H1 (cell line): Measurements from ENCODE around the gene SLC1A3. TPM values are rescaled to one million over a fixed set of nuclear protein-coding genes. Genes with fewer than 3 reads are reported as not detected.

Experiments used
- CTCF ChIA-PET: fragments of 300-600 bp; sonication (Branson Sonifier 250); formaldehyde crosslinking; loops from one replicate; lab custom pipeline; 2021; ENCODE audit not compliant: partially characterized antibody; lab: Charles Lee
- POLR2A ChIA-PET: fragments of 300-600 bp; sonication (Branson Sonifier 250); formaldehyde crosslinking; loops from one replicate; lab custom pipeline; 2021; ENCODE audit warnings: inconsistent platforms; ENCODE audit not compliant: partially characterized antibody; lab: Charles Lee
- DNase-seq, 2 experiments: peaks; one replicate each; pipeline versions ENCODE4 v3.0.0 to v3.0.0-alpha.2; 2010 to 2022; ENCODE audit warnings: low spot score in 2 of 2, low read depth in 1 of 2, mixed read lengths in 1 of 2
- FAIRE-seq: peaks from 2 replicates; lab custom pipeline; 2011; peaks lifted over from hg19 to GRCh38; lab: Jason Lieb, UNC
- H2AFZ ChIP-seq: 2 replicates; pipeline ENCODE4 v1.8.1; 2012; ENCODE audit warnings: low read length, inconsistent platforms
- H2AK5ac ChIP-seq: 2 replicates; pipeline ENCODE4 v1.6.1; 2013; ENCODE audit warnings: low read depth, low read length
- H2BK120ac ChIP-seq: replicated peaks from 2 replicates; pipeline ENCODE3; 2013; ENCODE audit warnings: low read depth, low read length, inconsistent platforms
- H2BK12ac ChIP-seq: 2 replicates; pipeline ENCODE4 v1.6.1; 2013; ENCODE audit warnings: low read depth, low read length
- H2BK15ac ChIP-seq: 2 replicates; pipeline ENCODE4 v1.6.1; 2013; ENCODE audit warnings: low read length
- H2BK20ac ChIP-seq: 2 replicates; pipeline ENCODE4 v1.6.1; 2013; ENCODE audit warnings: low read length
- H2BK5ac ChIP-seq: 2 replicates; pipeline ENCODE4 v1.6.1; 2013; ENCODE audit warnings: low read depth, low read length
- H3K14ac ChIP-seq: 2 replicates; pipeline ENCODE4 v1.6.1; 2013; ENCODE audit warnings: inconsistent platforms; ENCODE audit not compliant: insufficient read length
- H3K18ac ChIP-seq: 2 replicates; pipeline ENCODE4 v1.6.1; 2013; ENCODE audit warnings: low read length; ENCODE audit errors: extremely low read depth
- H3K23ac ChIP-seq: 2 replicates; pipeline ENCODE4 v1.6.1; 2013; ENCODE audit warnings: inconsistent platforms; ENCODE audit not compliant: insufficient read length
- H3K23me2 ChIP-seq: 2 replicates; pipeline ENCODE4 v1.6.1; 2013; ENCODE audit warnings: low read depth, low read length
- H3K27ac ChIP-seq: 2 replicates; pipeline ENCODE4 v1.6.1; 2011; ENCODE audit warnings: low read depth, low read length, inconsistent platforms
- H3K27me3 ChIP-seq, 4 experiments: replicated peaks in 1 of 4; 1 replicate in 1 of 4; 2 replicates in 3 of 4; pipeline versions ENCODE4 v1.6.1 to v1.8.1; 2011 to 2013; ENCODE audit warnings: low read length in 3 of 4, mild to moderate bottlenecking in 3 of 4, inconsistent platforms in 2 of 4, mixed read lengths in 2 of 4, moderate library complexity in 1 of 4; ENCODE audit not compliant: control insufficient read depth in 3 of 4, insufficient read depth in 3 of 4; ENCODE audit errors: extremely low read depth in 1 of 4
- H3K36me3 ChIP-seq, 4 experiments: 2 replicates each; pipeline versions ENCODE4 v1.6.1 to v1.8.1; 2011 to 2013; ENCODE audit warnings: mild to moderate bottlenecking in 4 of 4, low read length in 3 of 4, moderate library complexity in 2 of 4, control low read depth in 1 of 4, inconsistent platforms in 1 of 4; ENCODE audit not compliant: insufficient read depth in 4 of 4, control insufficient read depth in 2 of 4
- H3K4ac ChIP-seq: replicated peaks from 2 replicates; pipeline ENCODE3; 2013; ENCODE audit warnings: low read length, low read depth, mixed read lengths, inconsistent platforms; ENCODE audit not compliant: insufficient read length
- H3K4me1 ChIP-seq, 4 experiments: replicated peaks in 1 of 4; 1 replicate in 1 of 4; 2 replicates in 3 of 4; pipeline versions ENCODE4 v1.6.1 to v1.8.1; 2011 to 2013; ENCODE audit warnings: low read length in 3 of 4, inconsistent platforms in 2 of 4, mixed read lengths in 1 of 4; ENCODE audit not compliant: insufficient read depth in 4 of 4, control insufficient read depth in 3 of 4
- H3K4me2 ChIP-seq, 2 experiments: 2 replicates each; pipeline versions ENCODE4 v1.6.1 to v1.8.1; 2011 to 2013; ENCODE audit warnings: low read depth in 2 of 2, low read length in 2 of 2, control low read depth in 1 of 2, inconsistent platforms in 1 of 2, mild to moderate bottlenecking in 1 of 2; ENCODE audit not compliant: insufficient read depth in 1 of 2
- H3K4me3 ChIP-seq, 4 experiments: fragments of 200-600, 300-600 bp in 1 of 4; sonication (generic), shearing (Covaris generic), sonication (Bioruptor Twin) in 1 of 4; 2 replicates each; pipeline versions ENCODE4 v1.5.1 to v1.8.1; 2011 to 2016; ENCODE audit warnings: low read length in 4 of 4, low read depth in 3 of 4, control low read depth in 2 of 4, inconsistent platforms in 2 of 4, mild to moderate bottlenecking in 2 of 4, mixed read lengths in 1 of 4, moderate library complexity in 1 of 4; ENCODE audit not compliant: insufficient read depth in 2 of 4; ENCODE audit errors: extremely low read depth in 1 of 4
- H3K56ac ChIP-seq: replicated peaks from 2 replicates; pipeline ENCODE3; 2013; ENCODE audit warnings: low read depth, mild to moderate bottlenecking, mixed read lengths, low read length, inconsistent platforms; ENCODE audit not compliant: insufficient read length
- H3K79me1 ChIP-seq: 2 replicates; pipeline ENCODE4 v1.6.1; 2013; ENCODE audit warnings: low read depth, low read length, control low read depth
- H3K79me2 ChIP-seq, 2 experiments: 2 replicates each; pipeline versions ENCODE4 v1.6.1 to v1.8.1; 2012 to 2013; ENCODE audit warnings: low read length in 2 of 2, mild to moderate bottlenecking in 2 of 2, inconsistent platforms in 1 of 2; ENCODE audit not compliant: insufficient read depth in 2 of 2, control insufficient read depth in 1 of 2
- H3K9ac ChIP-seq, 4 experiments: replicated peaks in 1 of 4; 1 replicate in 1 of 4; 2 replicates in 3 of 4; pipeline versions ENCODE4 v1.6.1 to v1.8.1; 2011 to 2013; ENCODE audit warnings: low read depth in 3 of 4, low read length in 3 of 4, control low read depth in 2 of 4, mild to moderate bottlenecking in 2 of 4, moderate library complexity in 2 of 4, inconsistent platforms in 1 of 4; ENCODE audit errors: extremely low read depth in 1 of 4
- H3K9me3 ChIP-seq, 2 experiments: 2 replicates each; pipeline versions ENCODE4 v1.6.1 to v1.8.1; 2012 to 2013; ENCODE audit warnings: mild to moderate bottlenecking in 2 of 2, moderate library complexity in 2 of 2, control low read depth in 1 of 2, inconsistent platforms in 1 of 2, low read depth in 1 of 2, low read length in 1 of 2, mixed read lengths in 1 of 2; ENCODE audit not compliant: insufficient read depth in 2 of 2
- H4K20me1 ChIP-seq, 2 experiments: replicated peaks in 1 of 2; 2 replicates each; pipeline versions ENCODE3 to v1.8.1; 2011 to 2013; ENCODE audit warnings: inconsistent platforms in 2 of 2, low read length in 2 of 2, mild to moderate bottlenecking in 1 of 2; ENCODE audit not compliant: insufficient read depth in 2 of 2, control insufficient read depth in 1 of 2
- H4K5ac ChIP-seq: 2 replicates; pipeline ENCODE4 v1.6.1; 2013; ENCODE audit warnings: low read length, low read depth, mixed read lengths, inconsistent platforms; ENCODE audit not compliant: insufficient read length
- H4K8ac ChIP-seq: 2 replicates; pipeline ENCODE4 v1.8.0; 2013; ENCODE audit warnings: mild to moderate bottlenecking, moderate library complexity, low read length, inconsistent platforms; ENCODE audit not compliant: insufficient read depth; ENCODE audit errors: extremely low read depth
- H4K91ac ChIP-seq: replicated peaks from 2 replicates; pipeline ENCODE3; 2013; ENCODE audit warnings: low read length, mixed read lengths, inconsistent platforms; ENCODE audit not compliant: insufficient read length
- BRCA1 ChIP-seq: IDR thresholded peaks from 2 replicates; pipeline ENCODE4 v1.6.1; 2012; ENCODE audit warnings: low read depth, low read length, improper control_type of control experiment
- E2F6 ChIP-seq: IDR thresholded peaks from 2 replicates; pipeline ENCODE4 v1.6.1; 2012; ENCODE audit warnings: inconsistent platforms
- HDAC2 ChIP-seq, 2 experiments: fragments of 300-600 bp in 1 of 2; sonication (generic) in 1 of 2; IDR thresholded peaks; 2 replicates each; pipeline ENCODE4 v1.6.1; 2011 to 2012; ENCODE audit warnings: low read depth in 2 of 2, low read length in 2 of 2, mild to moderate bottlenecking in 2 of 2, moderate library complexity in 2 of 2, borderline replicate concordance in 1 of 2, inconsistent platforms in 1 of 2
- KDM1A ChIP-seq: fragments of 200-600, 300-600 bp; sonication (generic); IDR thresholded peaks from 2 replicates; pipeline ENCODE4 v1.7.1; 2016; ENCODE audit warnings: mild to moderate bottlenecking, low read length, borderline replicate concordance
- NRF1 ChIP-seq: IDR thresholded peaks from 2 replicates; pipeline ENCODE4 v1.6.1; 2011; ENCODE audit warnings: mild to moderate bottlenecking, low read depth, low read length, improper control_type of control experiment
- POLR2A ChIP-seq, 2 experiments: IDR thresholded peaks; 1 replicate in 1 of 2; 2 replicates in 1 of 2; pipeline ENCODE4 v1.6.1; 2011; ENCODE audit warnings: low read depth in 2 of 2, low read length in 2 of 2, mild to moderate bottlenecking in 2 of 2; ENCODE audit errors: control extremely low read depth in 1 of 2
- POLR2AphosphoS5 ChIP-seq: IDR thresholded peaks from 2 replicates; pipeline ENCODE4 v1.6.1; 2011; ENCODE audit warnings: low read depth, low read length
- RBBP5 ChIP-seq: IDR thresholded peaks from 2 replicates; pipeline ENCODE4 v1.7.1; 2012; ENCODE audit warnings: low read depth, mild to moderate bottlenecking, inconsistent platforms, low read length, moderate library complexity, borderline replicate concordance
- TAF7 ChIP-seq: optimal IDR thresholded peaks from 2 replicates; pipeline ENCODE3; 2011; ENCODE audit warnings: low read depth, mild to moderate bottlenecking, inconsistent platforms, low read length, moderate library complexity, borderline replicate concordance
- ZNF274 ChIP-seq: IDR thresholded peaks from 2 replicates; pipeline ENCODE4 v1.7.0; 2012; ENCODE audit warnings: low read length, borderline replicate concordance; ENCODE audit errors: extremely low read depth
- WGBS, 2 experiments: shearing (Covaris generic) in 1 of 2; methylation state at CpG; one replicate each; pipeline versions ENCODE4 v1.1.6 to v1.1.7; 2013 to 2015; ENCODE audit warnings: low lambda C conversion rate in 2 of 2, mixed read lengths in 2 of 2, inconsistent platforms in 1 of 2, low coverage in 1 of 2, missing lambda C conversion rate in 1 of 2; ENCODE audit not compliant: insufficient replicate concordance in 2 of 2, insufficient coverage in 1 of 2, insufficient read length in 1 of 2; ENCODE audit errors: extremely low coverage in 1 of 2, missing lambda C conversion rate in 1 of 2; 5-methylcytosine and 5-hydroxymethylcytosine counted together
- polyA plus RNA-seq, 7 experiments: library from polyadenylated mRNA; depleted of rRNA in 3 of 7; stranded (reverse) in 5 of 7; unstranded in 2 of 7; fragments of >200 nt in 5 of 7; fragments of 200-250 nt in 2 of 7; gene quantifications; 1 replicate in 5 of 7; 2 replicates in 1 of 7; 4 replicates in 1 of 7; pipeline versions ENCODE4 v1.2.1 to v1.2.3, GENCODE V29; 2011 to 2013; ENCODE audit warnings: missing spikeins in 2 of 7, mixed read lengths in 2 of 7
- total RNA-seq: library from RNA; stranded (reverse); fragmentation: NEBNext Ultra II Directional; extraction: Animal tissue kit (Norgen Biotek cat#: 25700); gene quantifications from 2 replicates; pipeline ENCODE4 v1.2.1, GENCODE V29; 2021

The SLC1A3 gene
- total and polyA plus RNA-seq, 2 of the 8 experiments (the other 6 are each of a cell fraction or from before 2014, with no cell fraction given), result 26.7 to 35.3 TPM

DNA sequence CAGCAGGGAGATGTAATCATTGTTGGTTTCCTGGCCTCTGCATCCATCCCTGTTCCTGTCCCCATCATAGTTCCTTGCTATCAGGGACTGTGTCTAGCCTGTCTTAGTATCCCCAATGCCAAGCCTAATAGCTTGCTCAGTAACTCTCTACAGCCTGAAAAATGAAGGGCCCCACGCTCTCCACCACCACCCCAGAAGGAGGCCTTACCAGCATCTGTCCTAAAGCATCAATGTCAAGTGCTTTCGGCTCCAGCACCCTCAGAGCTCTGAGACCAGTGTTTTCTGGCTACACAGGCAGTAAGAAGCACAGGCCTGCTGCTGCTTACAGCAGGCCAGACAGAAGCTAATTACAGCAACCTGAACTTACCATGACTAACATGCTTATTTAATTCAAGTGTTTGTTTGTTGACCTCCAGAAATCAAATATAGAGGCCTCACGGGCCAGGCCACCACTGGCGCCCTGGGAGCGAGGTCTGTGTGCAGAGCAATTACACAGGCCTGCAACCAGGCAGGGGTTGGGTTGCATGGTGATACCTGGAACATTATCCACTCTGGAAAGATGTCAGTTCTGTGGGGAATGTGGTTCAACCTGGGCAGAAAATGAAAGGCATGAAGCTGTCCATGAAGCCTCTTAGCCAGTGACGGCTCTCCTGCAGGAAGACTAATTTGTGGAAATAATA, 124.3 kb downstream of the SLC1A3 start:
- no peak overlapping the region for H2BK5ac ChIP-seq
- H2BK20ac ChIP-seq, result no peak overlapping the region
- H2BK15ac ChIP-seq, result no peak overlapping the region
- H2AK5ac ChIP-seq, result no peak overlapping the region
- H4K20me1 ChIP-seq, result no peaks in the 10 kb centered on the region
- no peak overlapping the region for H3K4me3 ChIP-seq
- no peaks in the 10 kb centered on the region for H3K9me3 ChIP-seq
- ChIA-PET CTCF (interaction anchor here (0.6 to 4.2 kb wide), 22 partner anchors 8 to 427 kb away, joined by 3 to 48 read pairs (median 4); partner anchors contain the start of gene NIPBL), POLR2A (interaction anchor here (1.4 to 1.7 kb wide), 2 partner anchors 14 to 15 kb away, joined by 5 to 6 read pairs; no protein-coding TSS in a partner anchor)
- no peaks in the 10 kb centered on the region for H3K79me1 ChIP-seq
- no peak overlapping the region for H3K4me2 ChIP-seq
- H4K8ac ChIP-seq, result no peak overlapping the region
- H3K79me2 ChIP-seq, result no peaks in the 10 kb centered on the region
- no peak overlapping the region for H3K27ac ChIP-seq
- no peak overlapping the region for H4K91ac ChIP-seq
- H3K23me2 ChIP-seq, result no peaks in the 10 kb centered on the region
- H3K23ac ChIP-seq, result no peak overlapping the region
- H2AFZ ChIP-seq, result no peak overlapping the region
- no peak overlapping the region for H2BK120ac ChIP-seq
- H3K4me1 ChIP-seq, result no peaks in the 10 kb centered on the region; a peak in 1 of 7 replicates
- no peak overlapping the region for H3K18ac ChIP-seq
- no peak overlapping the region for H2BK12ac ChIP-seq
- no peak for DNase-seq
- H3K9ac ChIP-seq, result no peak overlapping the region
- no peak overlapping the region for H4K5ac ChIP-seq
- H3K27me3 ChIP-seq, result no peaks in the 10 kb centered on the region
- no peaks in the 10 kb centered on the region for H3K36me3 ChIP-seq
- 91% methylated on average over 6 of the region's 6 CpGs; no CpG with 5 or more reads in 1 of the 2 experiments for WGBS, 2 experiments
- H3K4ac ChIP-seq, result no peak overlapping the region
- H3K14ac ChIP-seq, result no peak overlapping the region
- no peak for FAIRE-seq
- no peak overlapping the region for H3K56ac ChIP-seq
- TF ChIP-seq TAF7, result no peak
- no peak for TF ChIP-seq KDM1A
- no peak for TF ChIP-seq RBBP5
- TF ChIP-seq E2F6, result no peak
- no peak for TF ChIP-seq POLR2A (IDR thresholded peaks at IDR 0.05; ENCODE audit: control extremely low read depth in 1 of 2, low read depth in 2 of 2, low read length in 2 of 2)
- no peak for TF ChIP-seq POLR2AphosphoS5
- TF ChIP-seq HDAC2 (IDR thresholded peaks at IDR 0.05; ENCODE audit: borderline replicate concordance in 1 of 2, low read depth in 2 of 2, low read length in 2 of 2), result no peak
- TF ChIP-seq NRF1, result no peak
- TF ChIP-seq BRCA1, result no peak
- no peak for TF ChIP-seq ZNF274
